GM23248 (cell line): ENCODE results near the gene FAM50B.

Experiments used
- EZH2 ChIP-seq: fragments of 200-600 bp; sonication (generic); IDR thresholded peaks from 2 replicates; pipeline ENCODE4 v1.6.1; 2018; ENCODE audit warnings: antibody characterized with exemption, mild to moderate bottlenecking; ENCODE audit not compliant: insufficient read depth, poor library complexity, severe bottlenecking
- EZH2phosphoT487 ChIP-seq: fragments of 200-600 bp; sonication (generic); IDR thresholded peaks from 2 replicates; pipeline ENCODE4 v1.6.1; 2018; ENCODE audit warnings: antibody characterized with exemption, moderate library complexity, mild to moderate bottlenecking, low read depth; ENCODE audit not compliant: insufficient read depth

DNA sequence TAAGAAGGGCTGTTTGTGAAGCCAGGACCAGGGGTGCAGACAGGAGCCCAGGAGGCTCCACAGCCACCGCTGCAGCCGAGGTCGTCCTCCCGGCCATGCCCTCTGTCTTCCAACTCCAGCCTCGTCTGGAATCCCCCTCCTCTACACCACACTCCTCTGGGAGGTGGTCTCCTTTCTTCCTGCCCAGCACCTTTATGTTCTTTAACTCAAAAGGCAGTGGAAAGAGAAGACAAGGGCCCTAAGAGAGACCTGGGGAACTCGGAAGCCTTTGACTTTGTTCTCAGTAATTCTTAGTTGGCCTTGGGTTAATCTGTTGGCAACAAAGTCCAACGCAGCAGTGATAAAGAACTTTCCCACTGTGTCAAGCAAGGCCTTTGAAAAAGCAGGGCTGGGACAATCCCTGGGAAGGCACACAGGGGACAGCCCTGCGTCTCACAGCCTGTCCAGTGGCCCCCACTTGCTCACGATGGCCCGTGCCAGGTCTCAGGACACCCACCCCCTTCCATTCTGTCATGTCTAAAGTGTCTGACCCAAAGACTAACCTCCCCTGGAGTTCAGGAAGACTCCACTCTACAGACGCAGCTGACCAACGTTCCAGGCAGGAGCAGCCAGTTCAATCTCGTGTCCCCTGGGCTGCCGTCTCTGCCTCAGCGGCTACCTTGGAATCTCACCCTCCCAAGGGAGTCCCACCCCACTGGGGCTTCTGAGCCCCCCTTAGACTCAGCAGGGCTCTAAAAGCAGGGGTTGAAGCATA, 42.8 kb upstream of the FAM50B start:
- TF ChIP-seq EZH2, result no peak
- TF ChIP-seq EZH2phosphoT487, result no peak
